Right lobe of liver (tissue), 6 donors: ENCODE data around the gene TMEM140. TPM values are rescaled to one million over a fixed set of nuclear protein-coding genes. Genes with fewer than 3 reads are reported as not detected.
A peak's percentile ranks its signal among the peaks of the same experiment; 100 is the strongest.

Experiments
- ATAC-seq, 4 donors: fragments of 200-7000 bp; cut with Tn5 transposase; one replicate each; pipeline ENCODE4 v1.9.1; 2020; ENCODE audit warnings: mild to moderate bottlenecking in 4 of 4, moderate library complexity in 4 of 4
- DNase-seq, 3 donors: peaks; one replicate each; pipeline ENCODE4 v3.0.0-alpha.2; 2020
- H3K27ac ChIP-seq, 3 donors: fragments of 200-600 bp; one replicate each; pipeline ENCODE4 v1.8.0; 2022
- H3K27me3 ChIP-seq, 2 donors: fragments of 200-600 bp; one replicate each; pipeline ENCODE4 v1.8.0; 2022
- H3K36me3 ChIP-seq, 4 donors: fragments of 200-600 bp; sonication (generic) in 1 of 4; one replicate each; pipeline versions ENCODE4 v1.5.1 to v1.8.0; 2017 to 2022; ENCODE audit warnings: control low read depth in 1 of 4
- H3K4me1 ChIP-seq, 4 donors: fragments of 200-600 bp; sonication (generic) in 1 of 4; one replicate each; pipeline versions ENCODE4 v1.5.1 to v1.8.0; 2017 to 2022; ENCODE audit warnings: control low read depth in 1 of 4
- H3K4me3 ChIP-seq, 3 donors: fragments of 200-600 bp; one replicate each; pipeline ENCODE4 v1.8.0; 2022
- H3K9me3 ChIP-seq, 4 donors: fragments of 200-600 bp; sonication (generic) in 1 of 4; one replicate each; pipeline versions ENCODE4 v1.5.1 to v1.8.0; 2017 to 2022; ENCODE audit warnings: control low read depth in 1 of 4
- CTCF ChIP-seq, 4 donors: fragments of 200-600 bp in 3 of 4; fragments of 450-650 bp in 1 of 4; IDR thresholded peaks; one replicate each; pipeline versions ENCODE4 v1.5.1 to v1.8.0; 2016 to 2022; ENCODE audit warnings: antibody characterized with exemption in 4 of 4, mild to moderate bottlenecking in 2 of 4
- POLR2A ChIP-seq: fragments of 450-650 bp; IDR thresholded peaks from one replicate; pipeline ENCODE4 v1.6.1; 2017; ENCODE audit warnings: antibody characterized with exemption, mild to moderate bottlenecking
- WGBS: methylation state at CpG from one replicate; pipeline ENCODE4 v1.1.6; 2018; ENCODE audit warnings: low coverage, low lambda C conversion rate; ENCODE audit not compliant: insufficient coverage; ENCODE audit errors: missing lambda C conversion rate; 5-methylcytosine and 5-hydroxymethylcytosine counted together
- intact Hi-C, 2 donors: fragments of 100-400 bp; cut with DNase I; formaldehyde crosslinking; loops; one replicate each; pipeline versions ENCODE4 v1.11.2 to v1.14.1; 2022
- total RNA-seq, 6 experiments: library from RNA; depleted of rRNA in 2 of 6; stranded (reverse); fragments of >200 nt in 2 of 6; fragmentation: NEBNext Ultra II Directional in 3 of 6; extraction: Animal tissue kit (Norgen Biotek cat#: 25700) in 3 of 6; gene quantifications; one replicate each; pipeline versions ENCODE4 v1.1.0 to v1.2.4, GENCODE V29; 2016 to 2023
- donor health status: DM: no; HTN: yes; CAD: no.
- donor health status: DM: no; HTN: no; CAD: no.
- donor health status: DM: no; HTN: no; CAD: no.
- donor health status: DM: no; HTN: yes; CAD: no.
- donor health status: DM: no; HTN: yes; CAD: no.

Gene TMEM140
- total RNA-seq, 6 experiments from 2014 or later, result 31.2 to 58.9 (median 37.4) TPM

- 84% methylated on average over 13 of the region's 13 CpGs for WGBS
- no peak overlapping the region for H3K4me3 ChIP-seq
- intact Hi-C loops, result no loop called here
- TF ChIP-seq CTCF (IDR thresholded peaks at IDR 0.05) (no peak), POLR2A (no peak)
- peaks cover 0 to 3% (median 0%) of the 10 kb centered on the region in 4 donors for H3K36me3 ChIP-seq
- no peaks in the 10 kb centered on the region for H3K9me3 ChIP-seq
- DNase-seq, result no peak
- H3K27ac ChIP-seq, result no peak overlapping the region
- ATAC-seq, result no peak
- H3K27me3 ChIP-seq, result no peaks in the 10 kb centered on the region
- H3K4me1 ChIP-seq, result no peaks in the 10 kb centered on the region
Observed at GRCh38 chr7:135178364-135178763, 30.5 kb downstream of the TMEM140 start.

GRCh38 chr7:135179321-135179925, 31.6 kb downstream of the TMEM140 start:
- Histone ChIP-seq H3K4me3 (no peak overlapping the region), H3K9me3 (no peaks in the 10 kb centered on the region), H3K4me1 (no peaks in the 10 kb centered on the region), H3K27ac (no peak overlapping the region), H3K27me3 (no peaks in the 10 kb centered on the region), H3K36me3 (peaks cover 0 to 8% (median 1%) of the 10 kb centered on the region in 4 donors)
- DNase-seq (no peak), ATAC-seq (peak in 3 of 4 donors; percentile 33 to 40 (median 38))
- intact Hi-C loops, result no loop called here
- WGBS, result 94% methylated on average over 2 of the region's 8 CpGs
- no peak for TF ChIP-seq CTCF (IDR thresholded peaks at IDR 0.05)
- TF ChIP-seq POLR2A, result no peak

- DNase-seq, result no peak
Observed at GRCh38 chr7:135180122-135180521, 32.2 kb downstream of the TMEM140 start.

GRCh38 chr7:135181261-135181928, 33.5 kb downstream of the TMEM140 start:
- DNase-seq, result no peak
- Histone ChIP-seq H3K4me1 (no peaks in the 10 kb centered on the region), H3K9me3 (no peaks in the 10 kb centered on the region), H3K27me3 (no peaks in the 10 kb centered on the region), H3K27ac (no peak overlapping the region), H3K36me3 (peaks cover 0 to 27% (median 5%) of the 10 kb centered on the region in 4 donors), H3K4me3 (no peak overlapping the region)
- intact Hi-C loops, result no loop called here
- WGBS, result 81% methylated on average over 3 of the region's 3 CpGs
- no peak for ATAC-seq
- no peak for TF ChIP-seq CTCF (IDR thresholded peaks at IDR 0.05)

More at GRCh38 chr7:135180122-135180521, 32.2 kb downstream of the TMEM140 start:
- no peak for TF ChIP-seq POLR2A
- TF ChIP-seq CTCF (IDR thresholded peaks at IDR 0.05), result no peak
- ATAC-seq, result no peak
- H3K4me3 ChIP-seq, result no peak overlapping the region
- H3K27me3 ChIP-seq, result no peaks in the 10 kb centered on the region
- WGBS, result 85% methylated on average over 2 of the region's 5 CpGs
- peaks cover 0 to 14% (median 2%) of the 10 kb centered on the region in 4 donors for H3K36me3 ChIP-seq
- intact Hi-C loops, result no loop called here
- H3K4me1 ChIP-seq, result no peaks in the 10 kb centered on the region
- H3K27ac ChIP-seq, result no peak overlapping the region
- H3K9me3 ChIP-seq, result no peaks in the 10 kb centered on the region
